Measurements from ENCODE around the gene YPEL1. TPM values are rescaled to one million over a fixed set of nuclear protein-coding genes. Genes with fewer than 3 reads are reported as not detected.
"Not testable (repeated sequence)": the region's sequence is repeated elsewhere in the genome, so short reads cannot be mapped to it uniquely, and the experiment has no call there.

The YPEL1 gene
- total RNA-seq, 2 experiments from 2014 or later: 17.3 to 17.5 TPM

- DNase-seq: no peak
- Mint-ChIP-seq H3K4me1 (no peaks in the 10 kb centered on the region), H3K27me3 (no peaks in the 10 kb centered on the region), H3K4me3 (no peak overlapping the region), H3K27ac (no peak overlapping the region), H3K36me3 (ENCODE audit: low read depth) (peaks cover 18% of the 10 kb centered on the region), H3K9me3 (no peaks in the 10 kb centered on the region)
- ChIA-PET POLR2A (no interaction called here), CTCF (no interaction called here)
Observed at GRCh38 chr22:21699643-21700042, 36.0 kb downstream of the YPEL1 start.

DNA sequence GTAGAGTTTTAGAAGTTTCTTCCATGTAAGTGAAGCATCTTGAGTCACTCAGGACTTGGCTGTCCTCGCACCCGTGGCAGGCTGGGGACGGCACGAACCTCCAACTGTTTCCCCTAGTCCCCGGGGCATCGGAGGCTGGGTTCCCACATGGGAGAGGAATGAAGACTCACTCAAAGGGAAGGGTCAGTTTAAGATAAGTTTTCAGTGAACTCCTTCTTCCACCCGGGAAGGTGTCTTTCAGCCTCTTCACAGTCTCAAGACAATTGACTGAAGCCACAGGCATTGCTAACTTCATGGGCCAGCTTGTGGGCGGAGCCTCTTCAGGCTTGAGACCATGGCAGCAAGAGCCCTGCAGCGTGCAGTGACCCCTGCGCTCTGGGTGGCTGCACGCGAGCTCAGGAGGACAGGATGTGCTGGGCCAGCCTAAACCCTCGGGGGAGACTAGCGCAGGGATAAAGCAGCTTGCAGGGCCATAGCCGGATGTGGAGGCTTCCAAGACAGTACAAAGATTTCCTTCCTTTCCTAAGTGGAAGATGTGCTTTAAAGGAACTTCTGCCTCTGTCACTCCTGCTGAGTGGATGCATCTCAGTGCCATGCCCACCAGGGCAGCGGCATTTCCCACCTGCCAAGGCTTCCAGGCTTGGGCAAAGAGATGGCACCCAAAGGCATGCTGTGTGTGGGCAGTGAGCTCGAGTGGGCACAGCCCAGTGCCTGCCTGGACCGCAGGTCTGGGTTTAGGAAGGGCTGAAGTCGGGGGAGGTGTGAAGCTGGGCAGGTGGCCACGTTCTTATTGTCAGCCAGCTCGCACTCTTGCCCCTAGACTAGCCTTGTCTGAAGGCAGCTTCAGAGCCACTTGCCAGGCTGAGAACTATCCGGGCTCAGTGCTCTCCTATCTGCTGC, 36.9 kb downstream of the YPEL1 start:
- Mint-ChIP-seq H3K4me3 (no peak overlapping the region), H3K36me3 (ENCODE audit: low read depth) (peaks cover 19% of the 10 kb centered on the region), H3K4me1 (no peaks in the 10 kb centered on the region), H3K9me3 (no peaks in the 10 kb centered on the region), H3K27ac (no peak overlapping the region), H3K27me3 (no peaks in the 10 kb centered on the region)
- CTCF ChIA-PET: interaction anchor here (0.9 kb wide), 1 partner anchor 52 kb away, joined by 3 read pairs; no protein-coding TSS in a partner anchor
- POLR2A ChIA-PET: interaction anchor here (0.8 kb wide), 1 partner anchor 9 kb away, joined by 3 read pairs; no protein-coding TSS in a partner anchor
- DNase-seq: no peak

GRCh38 chr22:21697880-21698279, 37.7 kb downstream of the YPEL1 start:
- Mint-ChIP-seq H3K36me3 (ENCODE audit: low read depth) (peaks cover 22% of the 10 kb centered on the region), H3K4me3 (no peak overlapping the region), H3K4me1 (no peaks in the 10 kb centered on the region), H3K27ac (no peak overlapping the region), H3K27me3 (no peaks in the 10 kb centered on the region), H3K9me3 (no peaks in the 10 kb centered on the region)
- CTCF ChIA-PET: interaction anchor here (0.9 kb wide), 1 partner anchor 51 kb away, joined by 3 read pairs; no protein-coding TSS in a partner anchor
- no peak for DNase-seq
- POLR2A ChIA-PET: interaction anchor here (0.8 to 1.0 kb wide), 2 partner anchors 10 to 32 kb away, joined by 3 read pairs; partner anchors contain the start of gene PPIL2

DNA sequence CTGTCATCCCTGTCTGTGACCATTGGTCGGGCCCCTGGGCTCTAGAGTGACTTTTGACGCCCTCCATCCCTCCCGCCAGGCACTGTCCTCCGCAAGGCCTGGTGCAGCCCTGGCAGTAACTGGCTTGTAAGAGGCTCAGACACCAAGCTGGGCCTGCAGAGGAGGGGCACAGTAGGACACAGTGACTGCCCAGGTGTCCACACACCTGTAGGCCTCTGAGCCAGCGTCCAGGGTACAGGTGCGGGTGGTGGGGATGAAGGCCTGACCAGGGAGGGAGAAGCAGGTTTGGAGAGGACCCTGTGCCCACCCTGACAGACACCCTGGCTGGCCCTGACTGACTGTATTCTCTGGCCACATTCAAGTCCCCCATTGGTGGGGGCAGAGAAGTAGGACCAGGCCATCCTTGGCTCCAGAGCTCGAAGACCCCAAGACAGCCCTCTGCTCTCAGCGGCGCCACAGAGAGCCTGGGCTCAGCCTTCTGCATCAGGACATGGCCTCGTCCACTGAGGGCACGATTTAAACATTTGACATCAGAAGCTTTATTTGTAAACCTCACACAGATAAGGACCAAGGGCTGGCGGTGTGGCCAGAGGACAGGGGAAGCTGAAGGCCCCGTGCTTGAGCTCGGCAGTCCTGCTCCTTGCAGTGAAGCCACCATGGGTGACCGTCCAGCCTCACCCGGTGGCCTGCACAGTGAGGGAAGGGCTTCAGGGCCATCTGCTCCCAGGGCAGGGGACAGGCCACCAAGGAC, 38.4 kb downstream of the YPEL1 start:
- ChIA-PET POLR2A (interaction anchor here (0.8 to 1.0 kb wide), 2 partner anchors 11 to 32 kb away, joined by 3 read pairs; partner anchors contain the start of gene PPIL2), CTCF (no interaction called here)
- Mint-ChIP-seq H3K9me3 (no peaks in the 10 kb centered on the region), H3K4me1 (no peaks in the 10 kb centered on the region), H3K4me3 (no peak overlapping the region), H3K36me3 (ENCODE audit: low read depth) (peaks cover 21% of the 10 kb centered on the region), H3K27me3 (no peaks in the 10 kb centered on the region), H3K27ac (no peak overlapping the region)
- no peak for DNase-seq

- Mint-ChIP-seq H3K4me1 (no peaks in the 10 kb centered on the region), H3K27me3 (no peaks in the 10 kb centered on the region), H3K27ac (no peak overlapping the region), H3K9me3 (no peaks in the 10 kb centered on the region), H3K36me3 (ENCODE audit: low read depth) (peaks cover 24% of the 10 kb centered on the region), H3K4me3 (no peak overlapping the region)
- ChIA-PET CTCF (interaction anchor here (0.6 kb wide), 1 partner anchor 65 kb away, joined by 4 read pairs; no protein-coding TSS in a partner anchor), POLR2A (no interaction called here)
- no peak for DNase-seq
Observed at GRCh38 chr22:21696115-21696514, 39.5 kb downstream of the YPEL1 start.

DNA sequence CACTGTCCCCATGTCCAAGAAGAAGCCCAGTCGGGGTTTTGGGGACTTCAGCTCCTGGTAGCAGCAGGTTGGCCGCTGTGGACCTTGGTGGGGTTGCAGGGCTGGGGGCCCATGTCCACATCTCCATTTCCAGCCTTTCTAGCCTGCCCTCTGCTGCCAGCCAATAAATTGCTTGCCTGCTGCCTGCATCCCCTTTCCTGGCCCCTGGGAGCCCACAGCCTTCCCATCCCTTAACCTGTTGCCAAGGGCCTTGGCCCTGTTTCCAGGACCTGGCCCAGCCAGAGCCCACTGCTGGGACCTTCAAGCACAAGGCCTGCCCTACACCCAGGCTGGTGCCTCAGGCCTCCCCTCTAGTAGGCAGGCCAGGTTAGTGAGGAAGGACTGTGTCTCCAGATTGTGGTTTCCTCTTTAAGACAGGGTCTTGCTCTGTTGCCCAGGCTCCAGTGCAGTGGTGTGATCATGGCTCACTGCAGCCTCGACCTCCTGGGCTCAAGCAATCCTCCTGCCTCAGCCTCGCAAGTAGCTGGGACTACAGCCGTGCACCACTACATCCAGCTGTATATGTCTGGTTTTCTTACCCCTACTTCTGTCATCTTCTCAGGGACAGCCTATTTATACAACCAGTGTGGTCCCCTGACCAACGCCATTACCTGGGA, 40.0 kb downstream of the YPEL1 start:
- ChIA-PET CTCF (no interaction called here), POLR2A (no interaction called here)
- Mint-ChIP-seq H3K4me1 (peaks cover 2% of the 10 kb centered on the region), H3K4me3 (no peak overlapping the region), H3K27me3 (no peaks in the 10 kb centered on the region), H3K27ac (no peak overlapping the region), H3K36me3 (ENCODE audit: low read depth) (peaks cover 26% of the 10 kb centered on the region), H3K9me3 (no peaks in the 10 kb centered on the region)
- no peak for DNase-seq

- Mint-ChIP-seq H3K27me3 (no peaks in the 10 kb centered on the region), H3K36me3 (ENCODE audit: low read depth) (peaks cover 29% of the 10 kb centered on the region), H3K9me3 (no peaks in the 10 kb centered on the region), H3K27ac (no peak overlapping the region), H3K4me3 (no peak overlapping the region), H3K4me1 (peaks cover 6% of the 10 kb centered on the region)
- no peak for DNase-seq
- POLR2A ChIA-PET: no interaction called here
- CTCF ChIA-PET: no interaction called here
Observed at GRCh38 chr22:21694795-21695429, 40.7 kb downstream of the YPEL1 start.

DNA sequence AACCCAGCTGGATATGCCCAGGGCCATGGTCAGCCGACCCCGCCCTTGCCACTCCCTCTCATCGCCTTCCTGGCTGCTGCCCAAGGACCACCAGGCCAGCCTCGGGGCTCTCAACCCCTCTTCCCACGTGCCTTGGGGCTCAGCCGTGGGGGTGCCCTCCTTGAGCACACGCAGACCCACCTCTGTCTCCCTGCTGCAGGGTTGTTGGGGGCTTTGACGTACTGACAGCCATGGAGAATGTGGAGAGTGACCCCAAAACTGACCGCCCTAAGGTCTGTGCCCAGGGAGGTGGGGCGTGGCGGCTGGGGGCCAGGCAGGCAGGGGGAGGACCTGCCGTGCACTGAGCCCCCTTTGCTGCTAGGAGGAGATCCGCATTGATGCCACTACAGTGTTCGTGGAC, 41.2 kb downstream of the YPEL1 start:
- Mint-ChIP-seq H3K27me3 (no peaks in the 10 kb centered on the region), H3K4me1 (peaks cover 11% of the 10 kb centered on the region), H3K27ac (no peak overlapping the region), H3K9me3 (no peaks in the 10 kb centered on the region), H3K36me3 (ENCODE audit: low read depth) (peaks cover 29% of the 10 kb centered on the region), H3K4me3 (no peak overlapping the region)
- POLR2A ChIA-PET: no interaction called here
- CTCF ChIA-PET: no interaction called here
- DNase-seq: no peak

GRCh38 chr22:21693999-21694341, 41.6 kb downstream of the YPEL1 start:
- CTCF ChIA-PET: no interaction called here
- H3K9me3 Mint-ChIP-seq: no peaks in the 10 kb centered on the region
- no peak overlapping the region for H3K27ac Mint-ChIP-seq
- no peaks in the 10 kb centered on the region for H3K27me3 Mint-ChIP-seq
- peaks cover 29% of the 10 kb centered on the region for H3K36me3 Mint-ChIP-seq (ENCODE audit: low read depth)
- no peak overlapping the region for H3K4me3 Mint-ChIP-seq
- no peak for DNase-seq
- POLR2A ChIA-PET: no interaction called here
- peaks cover 11% of the 10 kb centered on the region for H3K4me1 Mint-ChIP-seq

DNA sequence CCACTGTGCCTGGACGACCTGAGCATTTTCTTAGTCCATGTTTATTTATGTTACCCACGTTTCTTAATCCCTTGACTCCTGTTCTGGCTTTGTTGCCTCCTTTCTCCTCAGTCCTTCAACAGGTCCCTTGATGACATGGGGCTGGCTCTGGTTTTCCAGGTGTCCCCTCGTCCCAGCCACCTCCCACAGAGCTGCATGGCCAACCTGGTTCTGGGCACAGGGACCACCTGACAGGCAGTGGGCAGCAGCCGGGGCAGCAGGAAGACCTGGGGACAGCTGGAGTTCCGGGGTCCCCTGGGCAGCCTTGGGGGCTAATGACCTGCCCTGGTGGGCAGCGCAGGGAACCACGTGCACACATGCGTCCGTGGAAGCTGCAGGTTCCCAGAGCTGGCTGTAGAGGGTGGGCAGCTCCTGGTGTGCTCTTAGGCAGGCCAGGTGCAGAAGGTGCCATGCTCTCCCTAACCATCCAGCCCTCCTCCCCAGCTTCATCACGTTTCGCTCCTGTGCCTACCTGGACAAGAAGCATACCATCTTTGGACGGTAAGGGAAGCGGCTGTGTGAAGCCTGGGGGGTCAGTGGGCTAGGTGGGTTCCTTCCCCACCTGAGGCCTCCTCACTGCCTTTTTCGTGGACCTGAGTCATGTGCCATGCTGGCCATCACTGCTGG, 42.1 kb downstream of the YPEL1 start:
- peaks cover 13% of the 10 kb centered on the region for H3K4me1 Mint-ChIP-seq
- no peak overlapping the region for H3K4me3 Mint-ChIP-seq
- no peak for DNase-seq
- no peaks in the 10 kb centered on the region for H3K27me3 Mint-ChIP-seq
- POLR2A ChIA-PET: no interaction called here
- H3K36me3 Mint-ChIP-seq (ENCODE audit: low read depth): peaks cover 29% of the 10 kb centered on the region
- no peak overlapping the region for H3K27ac Mint-ChIP-seq
- no peaks in the 10 kb centered on the region for H3K9me3 Mint-ChIP-seq
- CTCF ChIA-PET: no interaction called here

GRCh38 chr22:21692856-21693255, 42.7 kb downstream of the YPEL1 start:
- H3K4me3 Mint-ChIP-seq, DNase-seq, CTCF ChIA-PET, POLR2A ChIA-PET, H3K9me3 Mint-ChIP-seq, H3K27ac Mint-ChIP-seq, H3K27me3 Mint-ChIP-seq: not testable (repeated sequence)
- H3K36me3 Mint-ChIP-seq (ENCODE audit: low read depth): peaks cover 29% of the 10 kb centered on the region
- peaks cover 13% of the 10 kb centered on the region for H3K4me1 Mint-ChIP-seq

DNA sequence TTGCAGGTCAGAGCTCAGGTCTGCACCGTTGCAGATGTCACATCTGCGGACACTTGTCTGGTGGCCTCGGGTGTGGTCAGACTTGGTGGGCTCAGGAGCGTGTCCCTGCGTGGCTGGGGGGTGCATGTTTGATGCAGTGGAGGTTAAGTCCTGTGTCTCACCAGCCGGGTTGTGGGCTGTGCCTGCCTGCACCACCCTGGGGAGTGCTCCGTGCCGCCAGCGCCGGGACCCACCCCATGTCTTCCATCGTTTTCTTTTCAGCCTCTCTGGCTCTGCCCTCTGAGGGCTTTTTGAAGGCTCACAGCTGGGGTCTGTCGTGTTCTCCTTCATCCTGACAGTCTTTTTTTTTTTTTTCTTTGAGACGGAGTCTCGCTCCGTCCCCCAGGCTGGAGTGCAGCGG, 43.8 kb downstream of the YPEL1 start:
- Mint-ChIP-seq H3K27me3 (no peaks in the 10 kb centered on the region), H3K27ac (no peak overlapping the region), H3K9me3 (no peaks in the 10 kb centered on the region), H3K36me3 (ENCODE audit: low read depth) (peaks cover 22% of the 10 kb centered on the region), H3K4me1 (peaks cover 13% of the 10 kb centered on the region), H3K4me3 (no peak overlapping the region)
- POLR2A ChIA-PET: no interaction called here
- CTCF ChIA-PET: no interaction called here
- no peak for DNase-seq

Measured in activated CD4-positive, alpha-beta memory T cell treated with anti-CD3 and anti-CD28 coated beads, Interleukin-2, amount 10 ng/mL, durations not matched to agents 7 days and 5 days (primary cell).